Activated CD4-positive, alpha-beta memory T cell treated with anti-CD3 and anti-CD28 coated beads for 36 hours (primary cell): ENCODE data around the gene HOXD8. TPM values are rescaled to one million over a fixed set of nuclear protein-coding genes. Genes with fewer than 3 reads are reported as not detected.
A peak's percentile ranks its signal among the peaks of the same experiment; 100 is the strongest.

Experiments
- CTCF ChIA-PET: fragments of 350-600 bp; sonication (Branson Sonifier 250); formaldehyde crosslinking; loops from one replicate; lab custom pipeline; 2021; ENCODE audit warnings: antibody characterized with exemption, inconsistent platforms; lab: Charles Lee
- POLR2A ChIA-PET: fragments of 350-600 bp; sonication (Branson Sonifier 250); formaldehyde crosslinking; loops from one replicate; lab custom pipeline; 2021; ENCODE audit warnings: antibody characterized with exemption; lab: Charles Lee
- DNase-seq: peaks from one replicate; pipeline ENCODE4 v3.0.0-alpha.2; 2020
- H3K27ac Mint-ChIP-seq: one replicate; pipeline ENCODE4 v1.8.0; 2021; ENCODE audit warnings: mixed read lengths
- H3K27me3 Mint-ChIP-seq: one replicate; pipeline ENCODE4 v1.8.0; 2021; ENCODE audit warnings: mixed read lengths
- H3K36me3 Mint-ChIP-seq: one replicate; pipeline ENCODE4 v1.8.0; 2021; ENCODE audit warnings: mixed read lengths
- H3K4me1 Mint-ChIP-seq: one replicate; pipeline ENCODE4 v1.8.0; 2021; ENCODE audit warnings: low read depth, mixed read lengths
- H3K4me3 Mint-ChIP-seq: one replicate; pipeline ENCODE4 v1.8.0; 2021; ENCODE audit warnings: mild to moderate bottlenecking, mixed read lengths
- H3K9me3 Mint-ChIP-seq: one replicate; pipeline ENCODE4 v1.8.0; 2021; ENCODE audit warnings: mixed read lengths
- intact Hi-C: fragments of 100-400 bp; cut with micrococcal nuclease; formaldehyde crosslinking; loops from one replicate; pipeline ENCODE4 v1.15.1; 2023
- total RNA-seq, 2 experiments: library from RNA; stranded (reverse); gene quantifications; one replicate each; pipeline ENCODE4 v1.2.3, GENCODE V29; 2021

HOXD8 gene
- total RNA-seq, 2 experiments from 2014 or later = not detected

GRCh38 chr2:176130147-176130956 is 847 bp downstream of the HOXD8 start:
- Mint-ChIP-seq H3K4me3 (peak overlapping the region; percentile 41), H3K27me3 (peaks cover 78% of the 10 kb centered on the region), H3K36me3 (peaks cover 3% of the 10 kb centered on the region), H3K27ac (peak overlapping the region; percentile 23), H3K4me1 (peaks cover 26% of the 10 kb centered on the region), H3K9me3 (no peaks in the 10 kb centered on the region)
- ChIA-PET CTCF (interaction anchor here (0.7 to 4.2 kb wide), 7 partner anchors 10 to 522 kb away, joined by 3 to 18 read pairs (median 11); no protein-coding TSS in a partner anchor), POLR2A (no interaction called here)
- intact Hi-C loops = loop anchor here (10.0 kb wide), 1 partner anchor 1796 kb away; the partner anchor contains the start of gene SP9
- DNase-seq = peak; percentile 25

DNA sequence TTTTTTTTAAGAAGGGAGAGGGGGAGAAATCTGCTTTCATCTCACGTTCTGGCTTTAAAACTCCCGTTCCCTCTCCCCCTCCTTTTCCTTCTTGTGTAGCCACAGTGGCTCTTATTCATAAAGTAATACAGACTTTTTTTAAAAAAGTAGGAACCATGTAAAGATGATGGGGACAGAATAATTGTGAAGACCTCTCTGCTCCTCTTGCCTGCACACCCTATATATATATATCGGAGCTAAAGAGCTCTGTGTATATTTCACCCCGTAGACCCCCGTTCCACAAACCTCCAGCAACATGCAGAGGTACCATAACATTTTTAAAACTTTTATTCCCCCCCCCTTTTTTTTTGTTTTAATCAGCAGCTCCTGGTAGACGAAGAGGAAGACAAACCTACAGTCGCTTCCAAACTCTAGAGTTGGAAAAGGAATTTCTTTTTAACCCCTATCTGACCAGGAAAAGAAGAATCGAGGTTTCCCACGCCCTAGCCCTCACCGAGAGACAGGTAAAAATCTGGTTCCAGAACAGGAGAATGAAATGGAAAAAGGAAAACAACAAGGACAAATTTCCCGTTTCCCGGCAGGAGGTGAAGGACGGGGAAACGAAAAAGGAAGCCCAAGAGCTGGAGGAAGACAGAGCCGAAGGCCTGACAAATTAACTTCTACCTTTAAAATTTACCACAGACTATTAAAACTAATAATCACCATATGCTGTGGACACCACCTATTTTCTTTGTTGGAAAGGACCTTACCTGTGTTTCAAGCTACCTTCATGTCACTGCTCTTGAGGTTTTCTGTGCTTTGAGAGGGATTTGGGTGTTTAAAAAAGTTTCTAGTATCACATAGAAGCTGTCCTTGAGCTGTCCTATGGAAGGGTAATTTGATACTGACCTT is 1.7 kb downstream of the HOXD8 start:
- intact Hi-C loops = loop anchor here (10.0 kb wide), 1 partner anchor 1796 kb away; the partner anchor contains the start of gene SP9
- peaks cover 32% of the 10 kb centered on the region for H3K4me1 Mint-ChIP-seq
- POLR2A ChIA-PET = interaction anchor here (0.6 kb wide), 2 partner anchors 660 to 1114 kb away, joined by 3 to 4 read pairs; no protein-coding TSS in a partner anchor
- DNase-seq = no peak
- peaks cover 7% of the 10 kb centered on the region for H3K36me3 Mint-ChIP-seq
- H3K27ac Mint-ChIP-seq = peak overlapping the region; percentile 54
- CTCF ChIA-PET = interaction anchor here (0.7 to 4.2 kb wide), 10 partner anchors 9 to 521 kb away, joined by 3 to 18 read pairs (median 4); no protein-coding TSS in a partner anchor
- no peaks in the 10 kb centered on the region for H3K9me3 Mint-ChIP-seq
- H3K4me3 Mint-ChIP-seq = peak overlapping the region; percentile 41
- H3K27me3 Mint-ChIP-seq = peaks cover 78% of the 10 kb centered on the region

- DNase-seq = no peak
- POLR2A ChIA-PET = interaction anchor here (0.6 kb wide), 2 partner anchors 661 to 1114 kb away, joined by 3 to 4 read pairs; no protein-coding TSS in a partner anchor
- no peak overlapping the region for H3K4me3 Mint-ChIP-seq
- intact Hi-C loops = loop anchor here (10.0 kb wide), 1 partner anchor 1797 kb away; the partner anchor contains the start of gene SP9
- H3K27ac Mint-ChIP-seq = no peak overlapping the region
- H3K9me3 Mint-ChIP-seq = no peaks in the 10 kb centered on the region
- CTCF ChIA-PET = interaction anchor here (0.9 to 4.2 kb wide), 8 partner anchors 9 to 521 kb away, joined by 3 to 18 read pairs (median 8); no protein-coding TSS in a partner anchor
- peaks cover 76% of the 10 kb centered on the region for H3K27me3 Mint-ChIP-seq
- H3K4me1 Mint-ChIP-seq = peaks cover 32% of the 10 kb centered on the region
- H3K36me3 Mint-ChIP-seq = peaks cover 7% of the 10 kb centered on the region
Measured at GRCh38 chr2:176131848-176132158, 2.3 kb downstream of the HOXD8 start.

DNA sequence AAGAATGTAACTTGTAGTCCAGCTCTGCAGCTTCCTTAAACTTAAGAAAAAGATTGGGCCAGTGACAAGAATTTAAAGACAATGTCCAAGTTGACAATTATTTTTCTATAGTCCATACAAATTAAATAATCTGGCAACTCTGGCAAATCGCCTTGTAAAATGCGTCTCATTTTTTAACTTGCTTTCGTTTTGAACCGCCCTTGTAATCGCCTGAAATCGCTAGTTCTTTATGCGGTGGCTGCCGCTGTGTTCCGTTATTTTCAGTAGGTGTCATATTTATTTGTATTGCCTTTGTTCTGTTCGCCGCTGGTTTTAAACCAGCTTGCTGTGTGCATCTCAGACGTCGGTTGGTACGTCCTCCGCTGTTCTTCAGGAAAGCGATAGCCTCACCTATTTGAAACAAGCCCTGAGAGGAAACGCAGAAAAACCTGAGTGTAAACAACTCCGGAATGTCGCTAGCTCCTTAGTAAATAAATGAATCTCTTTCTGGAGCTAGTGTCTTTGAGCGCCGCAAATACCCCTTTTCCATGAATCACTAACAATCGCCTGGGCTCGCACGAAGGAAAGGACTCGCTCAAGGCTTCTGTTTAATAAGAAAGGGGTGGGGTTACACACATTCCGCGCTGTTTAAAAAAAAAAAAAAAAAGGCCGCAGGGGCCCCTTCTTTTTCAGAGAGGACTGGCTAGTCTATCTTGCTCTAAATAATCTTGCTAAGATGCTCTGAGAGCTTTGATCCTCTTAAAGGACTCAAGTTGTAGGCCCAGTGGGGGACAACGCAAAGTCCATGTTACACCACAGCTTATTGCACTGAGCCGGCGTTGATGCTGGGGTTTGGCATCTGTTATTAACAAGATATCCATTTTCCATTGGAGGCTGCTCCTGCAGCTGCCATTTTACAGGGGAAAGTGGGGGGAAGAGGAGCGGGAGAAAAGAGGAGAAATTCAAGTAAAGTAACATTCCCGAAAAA is 3.0 kb downstream of the HOXD8 start:
- peaks cover 78% of the 10 kb centered on the region for H3K27me3 Mint-ChIP-seq
- DNase-seq = no peak
- intact Hi-C loops = loop anchor here (10.0 kb wide), 1 partner anchor 1798 kb away; the partner anchor contains the start of gene SP9
- H3K36me3 Mint-ChIP-seq = peaks cover 7% of the 10 kb centered on the region
- peak overlapping the region; percentile 68 for H3K4me3 Mint-ChIP-seq
- H3K4me1 Mint-ChIP-seq = peaks cover 32% of the 10 kb centered on the region
- ChIA-PET CTCF (interaction anchor here (1.1 to 4.2 kb wide), 7 partner anchors 8 to 1017 kb away, joined by 3 to 18 read pairs (median 5); no protein-coding TSS in a partner anchor), POLR2A (interaction anchor here (0.6 kb wide), 2 partner anchors 662 to 1113 kb away, joined by 3 to 4 read pairs; no protein-coding TSS in a partner anchor)
- H3K9me3 Mint-ChIP-seq = no peaks in the 10 kb centered on the region
- H3K27ac Mint-ChIP-seq = peak overlapping the region; percentile 19

- DNase-seq = no peak
- no peak overlapping the region for H3K27ac Mint-ChIP-seq
- H3K27me3 Mint-ChIP-seq = peaks cover 78% of the 10 kb centered on the region
- peaks cover 9% of the 10 kb centered on the region for H3K36me3 Mint-ChIP-seq
- H3K9me3 Mint-ChIP-seq = no peaks in the 10 kb centered on the region
- intact Hi-C loops = loop anchor here (10.0 kb wide), 1 partner anchor 1799 kb away; the partner anchor contains the start of gene SP9
- CTCF ChIA-PET = interaction anchor here (0.6 to 4.2 kb wide), 5 partner anchors 22 to 1016 kb away, joined by 3 to 18 read pairs (median 5); no protein-coding TSS in a partner anchor
- peaks cover 27% of the 10 kb centered on the region for H3K4me1 Mint-ChIP-seq
- POLR2A ChIA-PET = no interaction called here
- no peak overlapping the region for H3K4me3 Mint-ChIP-seq
Measured at GRCh38 chr2:176133389-176133788, 3.9 kb downstream of the HOXD8 start.

GRCh38 chr2:176134035-176134434 is 4.5 kb downstream of the HOXD8 start:
- H3K27me3 Mint-ChIP-seq = peaks cover 78% of the 10 kb centered on the region
- H3K4me3 Mint-ChIP-seq = no peak overlapping the region
- ChIA-PET CTCF (interaction anchor here (0.6 to 4.2 kb wide), 2 partner anchors 321 to 431 kb away, joined by 3 to 18 read pairs; no protein-coding TSS in a partner anchor), POLR2A (no interaction called here)
- H3K36me3 Mint-ChIP-seq = peaks cover 10% of the 10 kb centered on the region
- DNase-seq = no peak
- no peak overlapping the region for H3K27ac Mint-ChIP-seq
- H3K4me1 Mint-ChIP-seq = peaks cover 23% of the 10 kb centered on the region
- H3K9me3 Mint-ChIP-seq = peaks cover under 1% of the 10 kb centered on the region
- intact Hi-C loops = loop anchor here (10.0 kb wide), 1 partner anchor 1799 kb away; the partner anchor contains the start of gene SP9

DNA sequence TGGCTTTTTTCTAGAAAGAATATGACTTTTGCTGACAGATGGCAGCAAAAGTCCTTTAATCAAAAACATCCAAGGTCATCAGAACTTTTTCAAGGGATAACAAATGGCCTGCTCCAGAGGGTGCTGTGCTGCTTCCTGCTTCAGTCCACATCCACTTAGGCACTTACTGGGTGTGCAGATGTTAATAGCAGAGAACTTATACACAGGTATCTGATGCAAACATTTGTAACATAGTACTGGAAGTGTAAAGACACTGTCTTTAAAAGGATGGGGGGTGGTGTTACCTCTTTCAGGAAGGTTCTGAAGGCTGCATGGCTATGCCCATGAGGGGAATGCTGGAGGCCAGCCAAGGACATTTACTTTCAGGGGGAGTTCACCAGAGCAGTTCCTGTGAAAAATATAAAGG is 5.5 kb downstream of the HOXD8 start:
- Mint-ChIP-seq H3K4me3 (no peak overlapping the region), H3K4me1 (peaks cover 26% of the 10 kb centered on the region), H3K36me3 (peaks cover 14% of the 10 kb centered on the region), H3K27ac (no peak overlapping the region), H3K9me3 (peaks cover 4% of the 10 kb centered on the region), H3K27me3 (peaks cover 82% of the 10 kb centered on the region)
- ChIA-PET CTCF (no interaction called here), POLR2A (no interaction called here)
- DNase-seq = no peak
- intact Hi-C loops = loop anchor here (10.0 kb wide), 1 partner anchor 1800 kb away; the partner anchor contains the start of gene SP9

GRCh38 chr2:176136374-176137251 is 7.1 kb downstream of the HOXD8 start:
- CTCF ChIA-PET = interaction anchor here (1.0 to 1.3 kb wide), 2 partner anchors 10 to 320 kb away, joined by 4 to 6 read pairs; no protein-coding TSS in a partner anchor
- Mint-ChIP-seq H3K27ac (no peak overlapping the region), H3K27me3 (peaks cover 79% of the 10 kb centered on the region), H3K9me3 (peaks cover 4% of the 10 kb centered on the region), H3K36me3 (peaks cover 12% of the 10 kb centered on the region), H3K4me1 (peaks cover 26% of the 10 kb centered on the region), H3K4me3 (no peak overlapping the region)
- intact Hi-C loops = loop anchor here (10.0 kb wide), 1 partner anchor 1802 kb away; the partner anchor contains the start of gene SP9
- DNase-seq = no peak
- POLR2A ChIA-PET = no interaction called here

GRCh38 chr2:176137252-176137580 is 7.7 kb downstream of the HOXD8 start:
- intact Hi-C loops = loop anchor here (10.0 kb wide), 1 partner anchor 1802 kb away; the partner anchor contains the start of gene SP9
- peaks cover 82% of the 10 kb centered on the region for H3K27me3 Mint-ChIP-seq
- H3K27ac Mint-ChIP-seq = no peak overlapping the region
- CTCF ChIA-PET = interaction anchor here (1.0 to 1.3 kb wide), 2 partner anchors 10 to 320 kb away, joined by 4 to 6 read pairs; no protein-coding TSS in a partner anchor
- H3K4me3 Mint-ChIP-seq = no peak overlapping the region
- POLR2A ChIA-PET = no interaction called here
- DNase-seq = no peak
- H3K4me1 Mint-ChIP-seq = peaks cover 23% of the 10 kb centered on the region
- H3K9me3 Mint-ChIP-seq = peaks cover 4% of the 10 kb centered on the region
- H3K36me3 Mint-ChIP-seq = peaks cover 12% of the 10 kb centered on the region
